Activated CD8-positive, alpha-beta memory T cell treated with anti-CD3 and anti-CD28 coated beads for 4 hours (primary cell): ENCODE results near the gene ADAMTS9.

Experiments used
- DNase-seq, 2 donors: peaks; one replicate each; pipeline ENCODE4 v3.0.0-alpha.2; 2020; ENCODE audit warnings: low read depth in 2 of 2

The ADAMTS9 gene, protein sequence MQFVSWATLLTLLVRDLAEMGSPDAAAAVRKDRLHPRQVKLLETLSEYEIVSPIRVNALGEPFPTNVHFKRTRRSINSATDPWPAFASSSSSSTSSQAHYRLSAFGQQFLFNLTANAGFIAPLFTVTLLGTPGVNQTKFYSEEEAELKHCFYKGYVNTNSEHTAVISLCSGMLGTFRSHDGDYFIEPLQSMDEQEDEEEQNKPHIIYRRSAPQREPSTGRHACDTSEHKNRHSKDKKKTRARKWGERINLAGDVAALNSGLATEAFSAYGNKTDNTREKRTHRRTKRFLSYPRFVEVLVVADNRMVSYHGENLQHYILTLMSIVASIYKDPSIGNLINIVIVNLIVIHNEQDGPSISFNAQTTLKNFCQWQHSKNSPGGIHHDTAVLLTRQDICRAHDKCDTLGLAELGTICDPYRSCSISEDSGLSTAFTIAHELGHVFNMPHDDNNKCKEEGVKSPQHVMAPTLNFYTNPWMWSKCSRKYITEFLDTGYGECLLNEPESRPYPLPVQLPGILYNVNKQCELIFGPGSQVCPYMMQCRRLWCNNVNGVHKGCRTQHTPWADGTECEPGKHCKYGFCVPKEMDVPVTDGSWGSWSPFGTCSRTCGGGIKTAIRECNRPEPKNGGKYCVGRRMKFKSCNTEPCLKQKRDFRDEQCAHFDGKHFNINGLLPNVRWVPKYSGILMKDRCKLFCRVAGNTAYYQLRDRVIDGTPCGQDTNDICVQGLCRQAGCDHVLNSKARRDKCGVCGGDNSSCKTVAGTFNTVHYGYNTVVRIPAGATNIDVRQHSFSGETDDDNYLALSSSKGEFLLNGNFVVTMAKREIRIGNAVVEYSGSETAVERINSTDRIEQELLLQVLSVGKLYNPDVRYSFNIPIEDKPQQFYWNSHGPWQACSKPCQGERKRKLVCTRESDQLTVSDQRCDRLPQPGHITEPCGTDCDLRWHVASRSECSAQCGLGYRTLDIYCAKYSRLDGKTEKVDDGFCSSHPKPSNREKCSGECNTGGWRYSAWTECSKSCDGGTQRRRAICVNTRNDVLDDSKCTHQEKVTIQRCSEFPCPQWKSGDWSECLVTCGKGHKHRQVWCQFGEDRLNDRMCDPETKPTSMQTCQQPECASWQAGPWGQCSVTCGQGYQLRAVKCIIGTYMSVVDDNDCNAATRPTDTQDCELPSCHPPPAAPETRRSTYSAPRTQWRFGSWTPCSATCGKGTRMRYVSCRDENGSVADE (N-terminal part only)

DNA sequence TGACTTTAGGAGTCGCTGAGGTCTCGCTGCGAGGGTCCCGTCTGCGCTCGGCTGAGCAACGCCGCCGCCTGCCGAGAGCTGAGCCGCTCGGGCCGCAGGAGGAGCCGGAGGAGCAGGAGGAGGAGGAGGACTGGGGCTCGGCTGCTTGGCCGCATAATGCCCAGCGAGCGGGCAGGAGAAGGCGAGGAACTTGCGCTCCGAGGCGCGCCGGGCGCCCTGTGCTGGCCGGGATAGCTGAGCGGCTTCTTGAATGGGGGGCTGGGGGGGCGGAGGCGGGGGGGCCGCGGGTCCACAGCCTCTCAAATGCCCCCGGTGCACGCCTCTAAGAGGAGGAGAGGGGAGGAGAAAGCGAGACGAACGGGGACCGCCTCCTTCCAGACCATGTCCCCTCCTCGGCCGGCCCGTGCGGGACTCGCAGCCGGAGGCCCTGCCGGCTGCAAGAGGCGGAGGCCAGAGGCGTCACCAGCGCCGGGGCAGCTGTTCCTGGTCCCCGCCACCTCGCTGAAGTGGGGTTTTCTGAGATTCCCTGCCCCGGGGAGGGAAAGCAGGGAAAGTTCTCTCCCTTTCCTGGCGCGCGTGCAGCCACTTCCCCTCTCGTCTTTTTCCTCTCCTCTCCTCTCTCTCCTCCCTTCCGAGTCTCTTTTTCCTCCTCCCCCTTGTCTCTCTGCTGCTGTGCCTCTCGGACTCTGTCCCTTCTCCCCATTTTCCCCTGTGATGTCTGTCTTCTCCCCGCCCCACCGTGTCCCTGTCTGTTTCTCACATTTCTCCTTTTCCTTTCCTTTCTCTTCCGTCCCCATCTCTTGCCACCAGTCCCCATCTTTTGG lies at the start of gene ADAMTS9:
Gene ADAMTS9, minus strand, starts transcription at position 220 of the 824 bp plus-strand sequence. CDS start 343 bp downstream, outside the sequence.
- DNase-seq: no peak

GRCh38 chr3:64732576-64732975 lies 44.8 kb upstream of the ADAMTS9 start:
- DNase-seq: no peak

GRCh38 chr3:64730681-64731080 lies 42.9 kb upstream of the ADAMTS9 start:
- DNase-seq: no peak

DNA sequence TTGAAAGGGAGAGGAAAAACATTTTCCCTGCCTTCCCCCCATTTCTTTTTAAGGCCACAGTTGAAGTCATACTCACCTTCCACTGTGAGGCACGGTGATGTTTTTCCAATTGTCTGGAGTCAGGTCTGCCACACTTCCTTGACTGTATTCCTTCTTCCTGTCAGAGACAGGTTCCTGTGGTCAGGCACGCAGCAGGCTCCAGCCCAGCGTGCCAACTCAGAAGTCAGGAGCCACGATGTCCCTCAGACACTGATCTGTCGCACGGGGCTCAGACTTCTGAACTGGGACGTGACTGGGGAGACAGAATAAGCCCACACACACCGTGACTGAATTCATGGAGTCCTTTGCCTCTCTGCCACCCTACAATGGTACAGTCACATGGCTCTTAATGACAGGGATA lies 41.2 kb upstream of the ADAMTS9 start:
- DNase-seq: no peak

GRCh38 chr3:64728428-64728827 lies 40.6 kb upstream of the ADAMTS9 start:
- no peak for DNase-seq

DNA sequence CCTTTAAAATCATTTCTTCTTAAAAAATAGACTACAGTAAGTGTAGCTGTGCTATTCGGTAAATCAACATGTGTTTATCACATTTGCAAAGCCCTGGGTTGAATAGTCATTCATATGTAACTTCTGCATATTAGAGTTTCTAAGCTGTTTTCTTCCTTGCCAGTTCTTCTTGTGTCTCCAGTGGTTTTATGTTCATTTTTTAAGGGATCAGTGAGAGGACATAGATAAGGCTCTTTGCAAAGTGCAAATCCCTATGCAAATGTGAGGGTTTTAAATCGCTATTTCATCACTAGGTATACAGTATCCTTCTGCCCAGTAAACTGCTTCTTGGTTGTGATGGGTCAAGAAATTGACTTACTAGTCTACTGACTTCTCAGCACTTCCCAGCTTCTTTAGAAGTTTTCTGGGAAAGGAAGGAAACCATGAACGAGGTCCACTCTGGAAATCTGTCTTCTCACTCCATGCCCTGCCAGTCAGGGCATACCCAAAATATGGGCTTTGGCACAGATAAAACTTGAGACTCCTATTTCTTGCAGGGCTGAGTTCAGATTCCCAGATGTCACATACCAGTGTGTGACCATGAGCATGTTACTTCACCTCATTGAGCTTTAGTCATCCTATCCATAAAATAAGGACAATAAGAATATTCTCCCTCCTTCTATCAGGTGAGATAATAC lies 38.8 kb upstream of the ADAMTS9 start:
- no peak for DNase-seq

GRCh38 chr3:64718976-64719375 lies 31.2 kb upstream of the ADAMTS9 start:
- no peak for DNase-seq

- no peak for DNase-seq
Measured at GRCh38 chr3:64717872-64718613, 30.2 kb upstream of the ADAMTS9 start.

GRCh38 chr3:64717411-64717810 lies 29.6 kb upstream of the ADAMTS9 start:
- no peak for DNase-seq

DNA sequence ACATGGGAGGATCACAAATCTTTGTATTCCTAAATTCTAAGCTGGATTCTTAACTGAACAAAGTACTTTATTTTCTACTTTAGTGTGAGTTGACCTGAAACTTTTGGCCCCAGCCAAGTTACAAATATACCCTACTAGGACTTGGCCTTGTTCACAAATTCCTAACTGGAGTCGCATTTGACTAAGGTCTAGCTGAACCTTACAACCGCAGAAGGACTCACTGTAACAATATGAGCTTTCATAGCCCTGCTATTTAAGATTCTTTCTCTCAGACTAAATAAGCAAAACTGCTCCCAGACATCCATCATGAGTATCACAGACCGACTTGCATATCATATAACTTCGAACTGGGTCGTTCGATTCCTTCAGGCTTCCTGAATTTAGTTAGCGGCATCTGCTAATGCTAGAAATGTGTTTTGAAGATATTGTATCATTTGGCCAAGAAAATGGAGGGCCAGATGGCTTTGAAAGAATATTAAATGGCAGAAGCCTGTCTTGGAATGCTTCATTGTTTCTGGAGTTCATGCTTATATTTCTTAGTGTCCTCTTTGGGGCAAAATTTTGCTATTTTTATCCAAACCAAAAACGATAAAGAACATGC lies 28.4 kb upstream of the ADAMTS9 start:
- DNase-seq: no peak

DNA sequence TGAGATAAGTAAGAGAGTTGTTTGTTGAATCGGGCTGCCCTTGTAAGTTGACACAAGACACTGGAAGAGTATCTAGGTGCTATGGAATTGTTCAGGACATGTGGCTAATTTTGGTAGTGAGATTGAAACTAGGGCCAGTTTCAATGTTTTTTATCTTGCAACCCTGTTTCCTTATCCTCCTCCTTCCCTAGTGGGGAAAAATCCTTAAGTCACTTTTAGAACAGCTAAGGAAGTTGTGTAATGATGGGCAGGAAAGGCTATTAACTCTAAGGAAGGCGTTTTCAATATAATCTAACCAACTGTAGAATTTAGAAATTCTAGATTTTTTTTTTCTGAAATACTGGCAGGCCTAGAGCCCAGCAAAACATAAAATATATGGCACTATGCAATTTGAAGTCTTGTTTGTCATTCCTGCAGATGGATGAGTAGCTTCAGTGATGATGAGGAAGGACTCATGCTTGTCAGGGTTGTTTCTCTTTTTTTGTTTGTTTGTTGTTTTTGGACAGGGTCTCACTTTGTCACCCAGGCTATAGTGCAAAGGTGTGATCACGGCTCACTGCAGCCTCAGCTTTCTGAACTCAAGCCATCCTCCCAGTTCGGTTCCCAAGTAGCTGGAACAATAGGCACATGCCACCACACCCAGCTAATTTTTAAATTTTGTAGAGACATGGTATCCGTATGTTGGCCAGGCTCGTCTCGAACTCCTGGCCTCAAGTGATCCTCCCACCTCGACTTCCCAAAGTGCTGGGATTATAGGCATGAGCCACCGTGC lies 27.6 kb upstream of the ADAMTS9 start:
- no peak for DNase-seq

- no peak for DNase-seq
Measured at GRCh38 chr3:64708456-64708855, 20.7 kb upstream of the ADAMTS9 start.

DNA sequence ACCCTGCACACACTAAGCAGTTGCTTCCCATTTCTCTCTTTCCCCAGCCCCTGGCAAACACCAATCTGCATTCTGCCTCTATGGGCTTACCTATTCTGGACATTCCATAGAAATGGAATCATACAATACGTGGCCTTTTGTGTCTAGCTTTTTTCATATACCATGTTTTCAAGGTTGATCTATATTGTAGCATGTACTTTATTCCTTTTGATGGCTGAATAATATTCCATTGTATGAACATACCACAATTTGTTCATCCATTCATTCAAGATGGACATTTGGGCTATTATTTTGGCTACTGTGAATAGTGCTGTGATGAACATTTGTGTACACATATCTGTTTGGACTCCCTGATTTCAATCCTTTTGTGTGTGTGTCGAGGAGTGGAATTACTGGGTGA lies 18.1 kb upstream of the ADAMTS9 start:
- DNase-seq: no peak

GRCh38 chr3:64696896-64697295 lies 9.1 kb upstream of the ADAMTS9 start:
- no peak for DNase-seq

- no peak for DNase-seq
Measured at GRCh38 chr3:64694114-64694513, 6.3 kb upstream of the ADAMTS9 start.

- no peak for DNase-seq
Measured at GRCh38 chr3:64693031-64693430, 5.2 kb upstream of the ADAMTS9 start.

- no peak for DNase-seq
Measured at GRCh38 chr3:64691051-64691450, 3.3 kb upstream of the ADAMTS9 start.

- DNase-seq: no peak
Measured at GRCh38 chr3:64687086-64687780, 567 bp downstream of the ADAMTS9 start.
